HUES6 (cell line): Measurements from ENCODE around the gene BRSK2.
"Not testable (repeated sequence)": the region's sequence is repeated elsewhere in the genome, so short reads cannot be mapped to it uniquely, and the experiment has no call there.

Experiments used
- H3K27ac ChIP-seq: 2 replicates; pipeline ENCODE4 v1.7.0; 2013; ENCODE audit warnings: low read depth, mild to moderate bottlenecking, low read length, inconsistent platforms
- H3K27me3 ChIP-seq: 2 replicates; pipeline ENCODE4 v1.6.1; 2013; ENCODE audit warnings: low read length; ENCODE audit not compliant: control insufficient read depth, insufficient read depth
- H3K36me3 ChIP-seq: 2 replicates; pipeline ENCODE4 v1.6.1; 2013; ENCODE audit warnings: low read length; ENCODE audit not compliant: control insufficient read depth, insufficient read depth
- H3K4me1 ChIP-seq: 2 replicates; pipeline ENCODE4 v1.6.1; 2013; ENCODE audit warnings: low read length; ENCODE audit not compliant: control insufficient read depth, insufficient read depth
- H3K4me3 ChIP-seq: 2 replicates; pipeline ENCODE4 v1.5.1; 2013; ENCODE audit warnings: low read depth, low read length
- H3K9ac ChIP-seq: one replicate; pipeline ENCODE4 v1.6.1; 2013; ENCODE audit warnings: mild to moderate bottlenecking, low read length
- H3K9me3 ChIP-seq: 2 replicates; pipeline ENCODE4 v1.6.1; 2013; ENCODE audit warnings: low read depth, low read length; ENCODE audit not compliant: control insufficient read depth, insufficient read depth

Gene BRSK2

DNA sequence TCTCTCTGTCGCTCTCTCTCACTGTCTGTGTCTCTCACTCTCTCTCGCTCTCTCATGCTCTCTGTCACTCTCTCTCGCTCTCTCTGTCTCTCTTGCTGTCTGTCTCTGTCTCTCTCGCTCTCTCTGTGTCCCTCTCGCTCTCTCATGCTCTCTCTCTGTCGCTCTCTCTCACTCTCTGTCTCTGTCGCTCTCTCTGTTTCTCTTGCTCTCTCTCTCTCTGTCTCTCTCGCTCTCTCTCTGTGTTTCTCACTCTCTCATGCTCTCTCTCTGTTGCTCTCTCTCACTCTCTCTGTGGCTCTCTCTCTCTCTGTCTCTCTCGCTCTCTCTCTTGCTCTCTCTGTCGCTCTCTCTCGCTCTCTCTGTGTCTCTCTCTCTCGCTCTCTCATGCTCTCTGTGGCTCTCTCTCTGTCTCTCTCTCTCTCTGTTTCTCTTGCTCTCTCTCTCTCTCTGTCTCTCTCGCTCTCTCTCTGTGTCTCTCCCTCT lies 33.2 kb upstream of the BRSK2 start:
- Histone ChIP-seq H3K9me3 (peaks cover 14% of the 10 kb centered on the region), H3K4me1 (no peaks in the 10 kb centered on the region), H3K4me3 (no peak overlapping the region), H3K27ac (no peak overlapping the region), H3K9ac (no peak overlapping the region), H3K27me3 (no peaks in the 10 kb centered on the region), H3K36me3 (no peaks in the 10 kb centered on the region)

DNA sequence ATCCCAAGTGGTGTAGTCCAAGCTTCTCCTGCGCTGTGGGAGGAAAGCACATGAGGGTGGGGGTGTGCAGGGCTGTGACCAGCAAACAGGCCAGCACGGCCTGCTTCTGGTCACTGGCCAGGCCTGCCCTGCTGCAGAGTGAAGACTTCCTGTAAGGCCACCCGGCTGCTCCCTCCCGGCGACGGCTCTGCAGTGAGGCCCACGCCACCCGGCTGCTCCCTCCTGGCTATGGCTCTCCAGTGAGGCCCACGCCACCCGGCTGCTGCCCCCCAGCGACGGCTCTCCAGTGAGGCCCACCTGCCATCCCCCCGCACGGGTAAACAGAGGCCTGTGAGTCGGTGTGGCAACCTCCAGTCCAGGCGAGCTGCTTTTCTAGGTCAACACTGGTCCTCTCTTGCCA lies 31.4 kb upstream of the BRSK2 start:
- Histone ChIP-seq H3K36me3 (no peaks in the 10 kb centered on the region), H3K27me3 (peaks cover 2% of the 10 kb centered on the region; the same call in 1 of the 2 replicates), H3K9me3 (peaks cover 28% of the 10 kb centered on the region), H3K4me3 (no peak overlapping the region), H3K4me1 (no peaks in the 10 kb centered on the region), H3K27ac (no peak overlapping the region), H3K9ac (no peak overlapping the region)

DNA sequence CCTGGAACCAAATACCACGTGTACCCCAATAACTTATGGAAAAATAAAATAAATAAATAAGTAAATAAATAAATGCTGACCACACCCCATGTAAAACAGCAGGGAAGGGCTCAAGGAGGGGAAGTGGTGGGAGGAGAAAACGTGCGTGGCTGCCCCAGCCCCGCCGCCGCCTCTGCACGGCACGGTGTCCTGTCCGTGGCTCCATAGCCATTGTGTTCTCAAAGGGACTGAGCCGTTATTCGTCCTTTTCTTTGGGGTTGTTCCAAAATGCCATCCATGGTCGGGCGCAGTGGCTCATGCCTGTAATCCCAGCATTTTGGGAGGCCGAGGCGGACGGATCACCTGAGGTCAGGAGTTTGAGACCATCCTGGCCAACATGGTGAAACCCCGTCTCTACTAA lies 30.8 kb upstream of the BRSK2 start:
- not testable (repeated sequence) for H3K36me3 ChIP-seq, H3K4me3 ChIP-seq, H3K27ac ChIP-seq, H3K27me3 ChIP-seq, H3K4me1 ChIP-seq, H3K9ac ChIP-seq
- H3K9me3 ChIP-seq = peaks cover 35% of the 10 kb centered on the region

DNA sequence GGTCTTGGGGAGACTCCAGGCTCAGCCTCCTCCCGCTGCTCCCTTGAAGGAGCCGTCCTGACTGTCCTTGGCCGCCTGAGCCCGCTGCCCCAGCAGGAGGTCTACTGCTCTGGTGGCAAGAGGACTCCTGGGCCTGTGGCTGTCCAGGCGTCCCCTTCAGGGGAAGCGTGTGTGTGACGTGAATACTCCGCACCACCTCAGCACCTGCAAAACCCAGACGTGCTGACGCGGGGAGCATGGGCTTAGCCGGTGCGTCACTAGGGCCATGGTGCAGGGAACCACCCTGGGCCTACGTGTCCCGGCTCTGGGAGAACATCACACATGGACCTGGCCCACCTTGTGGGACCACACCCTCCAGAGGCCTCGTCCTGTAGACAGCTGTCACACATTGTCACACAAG lies 30.2 kb upstream of the BRSK2 start:
- peaks cover 2% of the 10 kb centered on the region; the same call in 1 of the 2 replicates for H3K27me3 ChIP-seq
- no peak overlapping the region for H3K9ac ChIP-seq
- no peak overlapping the region for H3K27ac ChIP-seq
- peaks cover 41% of the 10 kb centered on the region for H3K9me3 ChIP-seq
- no peaks in the 10 kb centered on the region for H3K4me1 ChIP-seq
- H3K4me3 ChIP-seq = no peak overlapping the region
- H3K36me3 ChIP-seq = no peaks in the 10 kb centered on the region

DNA sequence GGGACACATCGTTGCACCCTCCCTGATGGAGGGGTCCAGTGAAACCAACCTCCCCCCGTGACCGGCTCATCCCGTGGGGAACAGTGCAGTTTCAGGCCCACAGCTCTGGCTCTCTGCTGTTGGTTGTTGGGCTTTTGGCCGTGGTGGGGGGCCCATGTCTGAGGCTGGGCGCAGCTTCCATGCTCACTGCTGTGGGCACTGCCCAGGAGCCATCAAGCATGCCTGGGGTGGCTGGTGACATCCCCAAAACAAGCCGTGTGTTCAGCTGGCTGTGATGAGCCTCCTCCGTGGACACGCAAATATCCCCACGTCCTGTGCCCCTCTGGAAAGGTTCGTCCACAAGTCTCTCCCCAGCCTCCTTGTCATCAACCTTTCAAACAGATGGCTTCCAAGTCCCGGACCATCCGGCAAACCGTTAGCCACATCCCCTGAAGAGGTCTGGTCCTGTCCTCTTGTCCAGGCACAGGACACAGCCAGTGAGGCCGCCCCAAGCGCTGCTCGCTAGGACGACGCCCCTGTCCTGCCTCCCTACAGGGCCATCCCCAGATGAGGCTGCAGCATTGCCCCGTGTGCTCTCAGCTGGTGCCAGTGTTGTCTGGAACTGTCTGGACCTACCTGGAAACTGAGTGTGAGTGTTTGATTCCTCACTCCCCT lies 29.4 kb upstream of the BRSK2 start:
- Histone ChIP-seq H3K4me1 (no peaks in the 10 kb centered on the region), H3K36me3 (no peaks in the 10 kb centered on the region), H3K9ac (no peak overlapping the region), H3K9me3 (peaks cover 49% of the 10 kb centered on the region), H3K27me3 (peaks cover 2% of the 10 kb centered on the region; the same call in 1 of the 2 replicates), H3K4me3 (no peak overlapping the region), H3K27ac (no peak overlapping the region)

DNA sequence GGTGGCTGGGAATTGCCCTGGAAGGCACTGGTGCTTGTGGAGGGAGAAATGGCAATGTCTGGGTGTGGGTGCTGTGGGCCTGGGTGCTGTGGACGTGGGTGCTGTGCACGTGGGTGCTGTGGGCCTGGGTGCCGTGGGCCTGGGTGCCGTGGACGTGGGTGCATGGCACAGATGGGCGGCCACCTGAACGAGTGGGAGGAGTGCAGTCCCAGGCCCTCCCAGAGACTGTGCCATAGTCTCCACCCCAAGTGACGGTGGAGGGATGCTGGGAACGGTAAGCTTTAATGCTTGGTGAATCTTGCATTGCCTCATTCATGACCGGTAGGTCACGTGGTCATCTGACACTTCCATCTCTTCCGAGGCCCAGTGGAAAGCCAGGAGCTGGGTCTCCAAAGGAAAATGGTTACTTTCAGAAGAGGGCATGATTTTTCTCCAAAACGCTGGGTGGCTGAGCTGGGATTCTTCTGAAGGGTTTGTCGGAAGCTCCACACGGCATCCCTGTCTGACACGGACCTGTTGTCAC lies 28.8 kb upstream of the BRSK2 start:
- Histone ChIP-seq H3K4me3 (no peak overlapping the region), H3K9ac (no peak overlapping the region), H3K36me3 (no peaks in the 10 kb centered on the region), H3K27me3 (peaks cover 2% of the 10 kb centered on the region; the same call in 1 of the 2 replicates), H3K27ac (no peak overlapping the region), H3K9me3 (peaks cover 55% of the 10 kb centered on the region), H3K4me1 (no peaks in the 10 kb centered on the region)

DNA sequence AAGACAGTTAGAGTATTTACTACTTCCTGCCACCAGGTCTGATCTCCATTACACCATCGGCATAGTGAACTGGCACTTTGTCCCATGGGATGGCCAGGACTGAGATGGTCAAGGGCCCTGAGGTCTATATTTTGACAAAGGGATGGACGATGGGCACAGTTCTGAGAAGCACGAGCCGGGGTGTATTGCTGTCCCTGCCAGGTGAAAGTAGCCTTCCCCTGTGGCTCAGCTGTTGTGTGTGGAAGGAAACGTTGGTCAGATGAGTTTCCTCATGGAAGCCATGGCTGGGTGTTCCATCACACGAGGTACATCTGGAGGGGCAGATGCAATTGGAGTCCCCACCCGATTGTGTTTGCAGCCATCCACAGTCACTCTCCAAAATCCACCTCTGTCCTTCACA lies 27.9 kb upstream of the BRSK2 start:
- H3K27ac ChIP-seq = no peak overlapping the region
- no peak overlapping the region for H3K4me3 ChIP-seq
- H3K9me3 ChIP-seq = peaks cover 62% of the 10 kb centered on the region
- H3K36me3 ChIP-seq = no peaks in the 10 kb centered on the region
- peaks cover 2% of the 10 kb centered on the region; the same call in 1 of the 2 replicates for H3K27me3 ChIP-seq
- H3K9ac ChIP-seq = no peak overlapping the region
- H3K4me1 ChIP-seq = no peaks in the 10 kb centered on the region

DNA sequence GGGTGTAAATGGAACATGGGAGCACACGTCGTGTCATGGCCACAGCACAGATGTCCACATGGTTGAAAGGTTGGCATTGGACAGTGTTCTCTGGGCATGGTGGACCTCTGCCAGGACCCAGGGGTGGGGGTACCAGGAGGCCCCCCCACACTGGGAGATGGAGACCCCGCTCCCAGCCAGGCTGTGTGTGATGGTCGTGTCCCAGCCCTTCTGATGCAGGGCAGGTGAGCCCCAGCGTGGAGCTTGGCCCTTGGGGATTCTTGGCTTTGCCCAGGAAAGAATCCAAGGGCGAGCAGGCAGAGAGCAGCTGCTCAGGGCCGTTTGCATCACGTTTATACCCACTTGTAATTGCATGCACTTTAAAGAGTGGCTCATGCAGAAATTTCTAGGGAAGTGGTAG lies 22.0 kb upstream of the BRSK2 start:
- Histone ChIP-seq H3K4me1 (no peaks in the 10 kb centered on the region), H3K4me3 (no peak overlapping the region), H3K9ac (no peak overlapping the region), H3K27me3 (peaks cover 2% of the 10 kb centered on the region; the same call in 1 of the 2 replicates), H3K9me3 (peaks cover 60% of the 10 kb centered on the region), H3K36me3 (no peaks in the 10 kb centered on the region), H3K27ac (no peak overlapping the region)

DNA sequence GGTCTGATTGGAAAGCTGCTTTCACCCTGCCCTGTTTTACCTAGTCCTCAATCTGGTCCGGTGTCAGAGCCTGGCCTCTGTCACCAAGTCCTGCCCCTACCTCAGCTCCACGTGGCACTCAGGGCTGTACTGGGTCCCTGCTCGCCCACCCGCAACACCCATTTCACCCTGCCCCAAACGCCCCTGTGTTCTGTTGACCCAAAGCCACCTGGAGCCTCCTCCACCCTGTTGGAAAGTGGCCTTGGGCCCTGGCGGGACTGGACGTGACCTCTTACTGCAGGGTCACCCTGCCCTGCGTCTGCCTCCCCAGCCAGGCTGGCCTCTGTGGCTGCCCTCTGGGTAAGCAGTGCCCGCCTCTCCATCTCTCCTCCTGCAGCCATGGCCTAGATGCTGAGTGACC lies 21.5 kb upstream of the BRSK2 start:
- no peaks in the 10 kb centered on the region; the same call in 1 of the 2 replicates for H3K27me3 ChIP-seq
- H3K36me3 ChIP-seq = no peaks in the 10 kb centered on the region

DNA sequence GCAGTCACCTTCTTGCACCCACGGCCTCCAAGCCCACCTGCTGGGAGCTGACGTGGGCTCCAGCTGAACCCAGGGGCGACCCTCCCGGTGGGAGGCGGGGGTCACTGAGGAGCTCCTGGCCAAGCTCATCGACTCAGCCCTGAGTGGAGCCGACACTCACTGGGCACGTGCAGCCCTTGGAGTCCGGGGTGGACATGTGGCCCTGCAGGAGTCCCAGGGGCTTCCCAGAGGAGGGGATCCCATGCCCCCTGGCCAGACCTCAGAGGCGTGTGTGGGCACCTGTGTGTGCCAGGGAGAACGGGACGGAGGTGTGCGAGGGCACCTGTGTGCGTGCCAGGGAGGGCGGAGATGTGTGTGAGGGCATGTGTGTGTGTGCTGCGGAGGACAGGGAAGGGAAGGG lies 20.8 kb upstream of the BRSK2 start:
- H3K27me3 ChIP-seq = no peaks in the 10 kb centered on the region; the same call in 1 of the 2 replicates
- H3K4me1 ChIP-seq = no peaks in the 10 kb centered on the region
- no peak overlapping the region for H3K27ac ChIP-seq
- H3K9me3 ChIP-seq = peaks cover 49% of the 10 kb centered on the region
- H3K36me3 ChIP-seq = no peaks in the 10 kb centered on the region
- H3K4me3 ChIP-seq = no peak overlapping the region
- no peak overlapping the region for H3K9ac ChIP-seq

More for the DNA sequence above, 21.5 kb upstream of the BRSK2 start:
- Histone ChIP-seq H3K4me1 (no peaks in the 10 kb centered on the region), H3K27ac (no peak overlapping the region), H3K9ac (no peak overlapping the region), H3K4me3 (no peak overlapping the region), H3K9me3 (peaks cover 56% of the 10 kb centered on the region)

DNA sequence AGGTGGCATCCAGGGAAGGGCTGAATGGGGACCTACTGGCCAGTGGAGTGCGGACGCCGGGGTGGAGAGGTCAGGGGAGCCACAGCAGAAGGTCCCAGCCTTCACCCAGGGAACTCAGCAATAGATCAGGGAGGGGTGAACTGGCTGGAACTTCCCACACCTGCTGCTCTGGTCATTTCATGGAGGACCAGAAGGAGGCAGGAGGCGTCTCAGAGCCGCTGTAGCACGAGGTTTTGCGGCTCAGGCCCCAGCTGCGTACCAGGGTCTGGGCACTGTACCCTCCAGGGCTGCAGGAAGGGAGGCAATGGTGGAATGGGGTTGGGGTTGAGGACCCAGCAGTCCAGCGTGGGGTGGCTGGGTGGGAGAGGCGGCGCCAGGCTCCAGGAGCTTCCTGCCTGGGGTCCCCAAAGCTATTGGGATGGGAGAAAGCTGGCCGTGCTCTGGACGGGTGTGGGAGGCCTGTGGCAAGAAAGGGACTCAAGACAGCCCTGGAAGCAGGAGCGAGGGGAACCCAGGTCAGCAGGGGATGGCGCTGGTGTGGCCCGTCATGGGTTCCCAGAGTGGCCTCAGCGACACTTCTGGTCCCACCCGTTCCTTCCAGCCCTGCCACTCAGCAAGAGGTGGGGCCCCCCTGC lies 20.2 kb upstream of the BRSK2 start:
- Histone ChIP-seq H3K4me1 (no peaks in the 10 kb centered on the region), H3K9me3 (peaks cover 44% of the 10 kb centered on the region), H3K4me3 (no peak overlapping the region), H3K36me3 (no peaks in the 10 kb centered on the region), H3K9ac (no peak overlapping the region), H3K27ac (no peak overlapping the region), H3K27me3 (no peaks in the 10 kb centered on the region; the same call in 1 of the 2 replicates)
